ENCODE results near the gene GLRX5. TPM values are rescaled to one million over a fixed set of nuclear protein-coding genes. Genes with fewer than 3 reads are reported as not detected.

GLRX5 gene
- total RNA-seq, 2 donors from 2014 or later: 21.7 to 25.6 TPM

DNA sequence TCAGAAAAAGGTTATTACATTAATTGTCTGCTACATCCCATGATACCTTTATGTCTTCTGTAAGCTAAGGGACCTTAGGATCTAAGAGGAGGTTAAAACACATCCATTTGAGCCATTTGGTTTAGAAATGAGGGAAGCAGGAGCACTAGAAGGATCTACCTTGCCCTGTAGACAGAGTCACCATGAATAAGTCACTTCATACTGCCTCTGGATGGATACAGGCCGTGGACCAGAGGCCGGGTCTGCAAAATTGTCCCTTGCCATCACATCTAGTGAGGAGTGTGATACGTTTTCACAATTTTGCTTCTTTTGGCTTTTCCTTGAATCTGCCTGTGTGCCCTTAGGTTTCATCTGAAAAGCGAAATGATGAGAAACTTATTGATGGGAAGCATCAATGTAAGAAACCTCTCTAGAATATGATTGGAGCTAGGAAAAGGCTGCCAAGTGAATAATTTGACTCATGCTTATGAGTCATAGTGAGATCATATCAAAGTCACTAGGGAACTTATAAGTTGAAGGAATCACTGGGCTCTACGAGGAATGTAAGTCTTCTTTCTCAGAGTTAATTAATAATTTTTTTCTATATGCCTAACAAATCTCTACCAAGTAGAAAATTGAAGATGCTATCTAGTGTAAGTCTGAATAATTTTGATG is 10.8 kb downstream of the GLRX5 start:
- intact Hi-C loops (cut with DNase I): no loop called here
- no peak for DNase-seq (ENCODE audit: low spot score)

DNA sequence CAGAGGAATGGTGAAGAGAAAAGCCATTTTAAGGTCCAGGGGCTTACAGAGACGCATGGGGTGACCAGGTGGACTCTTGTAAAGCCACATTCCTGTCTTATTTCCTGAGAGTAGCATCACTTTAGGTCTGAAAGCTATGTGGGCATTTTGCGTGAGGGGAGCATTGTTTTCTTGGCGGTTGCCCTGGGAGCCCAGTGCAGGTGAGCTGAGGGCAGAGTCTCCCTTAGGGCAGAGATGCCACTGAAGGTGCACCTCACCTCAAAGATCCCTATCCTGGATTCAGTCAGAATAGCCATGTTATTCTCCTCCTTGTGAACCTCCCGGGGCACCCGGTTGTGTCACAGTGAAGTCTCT is 12.4 kb downstream of the GLRX5 start:
- intact Hi-C loops (cut with DNase I): no loop called here
- DNase-seq (ENCODE audit: low spot score): no peak

DNA sequence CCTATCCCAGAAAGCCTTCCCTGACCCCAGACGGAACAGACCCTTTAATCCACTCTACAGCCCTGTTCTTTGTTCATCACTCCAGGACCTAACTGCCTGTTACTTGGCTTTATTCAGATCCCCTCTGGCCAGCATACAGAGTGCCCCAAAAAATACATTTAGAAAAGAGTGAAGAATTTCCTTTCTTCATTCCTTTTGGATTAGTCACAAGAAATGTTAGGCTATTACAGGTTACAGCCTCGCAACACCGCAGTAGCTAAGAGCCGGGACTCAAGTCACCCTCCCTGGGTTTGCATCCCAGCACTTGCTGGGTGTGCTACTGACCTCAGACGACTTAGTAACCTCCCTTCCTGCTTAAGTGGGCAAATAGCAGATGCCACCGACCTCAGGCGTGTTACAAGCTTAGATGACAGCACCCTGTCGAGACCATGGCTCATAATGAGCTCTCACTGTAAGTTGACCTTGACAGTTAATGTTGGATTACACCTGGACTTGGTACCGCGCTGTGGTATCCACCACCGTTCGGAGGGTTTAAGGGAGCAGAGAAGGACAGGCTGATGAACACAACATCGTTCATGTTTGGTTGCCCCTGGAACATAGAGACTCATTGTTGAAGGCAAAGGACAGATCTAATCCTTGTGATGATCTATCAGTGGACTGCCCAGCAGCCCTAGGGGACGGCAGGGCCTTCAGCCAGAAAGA is 12.9 kb downstream of the GLRX5 start:
- intact Hi-C loops (cut with DNase I): no loop called here

DNA sequence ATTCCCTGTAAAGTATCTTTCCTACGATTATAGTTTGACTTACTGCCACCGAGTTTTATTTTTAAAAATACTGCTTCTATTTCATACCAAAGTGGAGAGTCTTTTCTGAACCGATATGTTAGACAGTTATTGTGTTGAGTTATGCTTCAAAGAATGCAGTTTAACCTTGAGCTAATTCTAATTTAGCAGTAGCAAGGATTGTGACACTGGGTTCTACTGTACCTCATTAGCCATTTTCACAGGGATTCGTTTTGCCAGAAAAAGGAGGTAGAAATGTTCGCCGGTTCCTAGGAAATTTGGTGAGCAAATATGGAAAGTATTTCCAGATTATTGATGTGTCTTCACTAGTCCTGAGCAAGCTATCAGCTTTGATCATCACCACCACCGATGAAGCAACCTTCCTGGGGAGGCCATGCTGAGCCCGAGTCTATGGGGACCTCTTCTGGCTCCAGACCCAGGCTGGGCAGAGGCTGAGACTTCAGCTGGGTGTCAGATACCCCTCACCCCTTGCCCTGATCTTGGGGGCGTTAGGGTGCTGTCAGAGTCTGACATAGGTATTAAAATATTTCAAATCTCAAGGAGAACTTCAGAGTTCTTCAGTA is 13.6 kb downstream of the GLRX5 start:
- intact Hi-C loops (cut with DNase I): no loop called here
- no peak for DNase-seq (ENCODE audit: low spot score)

More for the DNA sequence above, 12.9 kb downstream of the GLRX5 start:
- DNase-seq (ENCODE audit: low spot score): no peak

DNA sequence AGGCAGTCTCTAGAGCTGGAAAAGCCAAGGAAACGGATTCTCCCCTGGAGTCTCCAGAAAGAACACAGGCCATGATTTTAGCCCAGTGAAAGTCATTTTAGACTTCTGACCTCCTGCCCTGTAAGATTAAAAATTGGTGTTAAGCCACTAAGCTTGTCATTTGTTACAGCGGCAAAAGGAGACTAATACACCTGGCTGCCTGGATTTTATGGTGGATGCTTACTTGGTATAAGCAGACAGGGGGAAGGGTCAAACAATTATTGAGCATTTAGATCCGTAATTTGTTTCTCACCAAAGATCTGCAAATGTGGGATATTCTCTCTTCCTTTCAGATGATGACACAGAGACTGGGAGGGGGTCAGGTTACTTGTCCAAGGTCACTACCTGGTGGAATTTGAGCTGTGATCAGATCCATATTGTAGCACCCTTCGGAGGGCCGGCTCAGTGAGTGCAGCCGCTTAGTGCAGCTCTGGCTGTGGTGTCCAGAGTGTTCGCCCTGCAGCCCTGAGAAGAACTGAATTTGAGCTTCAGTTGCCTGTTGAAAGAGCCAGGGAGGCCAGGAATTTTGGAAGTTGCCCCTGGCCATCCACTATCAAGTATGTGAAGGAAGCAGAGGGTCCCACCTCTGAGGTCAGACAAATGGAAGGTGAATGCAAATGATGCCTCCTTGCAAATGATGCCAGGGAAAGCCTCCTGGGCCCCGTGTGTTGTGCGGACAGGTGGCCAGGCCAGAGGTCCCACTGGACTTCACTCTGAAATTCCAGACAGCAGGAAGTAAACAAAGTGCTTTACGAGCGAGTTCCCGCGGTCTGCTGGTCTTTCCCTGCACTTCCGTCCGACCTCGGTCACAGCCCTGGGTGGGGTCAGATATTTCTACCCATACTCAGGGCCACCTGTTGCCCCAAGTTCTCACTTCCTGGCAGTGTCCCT is 15.1 kb downstream of the GLRX5 start:
- DNase-seq (ENCODE audit: low spot score): no peak

DNA sequence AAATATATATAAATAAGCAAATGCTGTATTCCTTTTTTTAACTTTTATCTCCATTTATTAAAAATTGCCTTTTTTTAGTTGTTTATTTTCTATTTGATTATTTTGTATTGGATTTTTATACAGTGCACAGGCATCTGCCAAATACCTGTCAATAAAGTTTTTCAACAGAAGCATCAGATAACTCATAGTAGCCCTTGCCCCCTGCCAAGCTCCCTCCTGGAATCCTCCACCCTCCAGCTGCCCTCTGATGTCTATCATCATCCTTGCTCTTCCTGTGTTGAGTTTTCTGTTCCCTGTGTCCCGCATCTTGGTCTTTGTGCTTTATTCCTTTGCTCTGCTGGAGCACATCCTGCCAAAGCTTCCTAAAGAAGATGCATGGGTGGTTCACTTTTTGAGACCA is 16.6 kb downstream of the GLRX5 start:
- DNase-seq (ENCODE audit: low spot score): no peak
- intact Hi-C loops (cut with DNase I): loop anchor here in 1 of 2 donors (10.0 kb wide), 1 partner anchor 443 kb away; no protein-coding TSS in a partner anchor

More for the DNA sequence above, 15.1 kb downstream of the GLRX5 start:
- intact Hi-C loops (cut with DNase I): loop anchor here in 1 of 2 donors (10.0 kb wide), 1 partner anchor 445 kb away; no protein-coding TSS in a partner anchor

DNA sequence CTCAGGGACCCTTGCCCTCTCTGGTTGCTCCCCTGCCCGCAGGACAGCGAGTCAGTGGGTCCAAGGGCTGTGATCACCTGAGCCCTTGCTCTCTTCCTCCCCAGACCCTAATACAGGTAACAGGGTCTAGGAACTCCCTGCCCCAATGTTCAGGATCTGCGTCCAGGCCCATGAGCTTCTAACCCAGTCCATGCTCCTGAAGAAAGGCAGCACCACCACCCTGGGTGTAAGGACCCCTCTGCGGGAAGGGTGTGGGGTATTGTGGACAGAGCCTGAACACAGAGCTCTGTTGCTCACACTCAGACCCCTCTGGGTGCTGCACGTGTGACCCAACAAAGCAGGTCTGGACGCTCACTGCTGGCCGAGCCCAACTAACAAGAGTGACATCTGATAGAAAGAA is 18.3 kb downstream of the GLRX5 start:
- no peak for DNase-seq (ENCODE audit: low spot score)
- intact Hi-C loops (cut with DNase I): loop anchor here in 1 of 2 donors (10.0 kb wide), 1 partner anchor 442 kb away; no protein-coding TSS in a partner anchor

DNA sequence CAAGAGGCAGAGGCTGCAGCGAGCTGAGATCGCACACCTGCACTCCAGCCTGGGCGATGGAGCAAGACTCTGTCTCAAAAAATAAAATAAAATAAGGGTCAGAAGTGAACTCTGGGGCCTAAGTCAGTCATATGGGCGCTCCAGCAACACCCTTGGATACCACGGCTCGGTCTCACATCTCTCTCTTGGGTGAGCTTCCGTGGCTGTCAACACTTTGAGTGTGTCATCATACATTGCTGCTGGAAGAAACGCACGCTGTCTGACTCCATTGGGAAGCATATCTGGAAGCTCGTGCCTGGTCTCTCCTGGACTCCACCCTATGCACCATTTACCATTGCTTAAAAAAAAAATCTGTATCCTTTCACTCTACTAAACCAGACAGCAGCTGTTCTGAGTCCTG is 20.2 kb downstream of the GLRX5 start:
- intact Hi-C loops (cut with DNase I): loop anchor here in 1 of 2 donors (10.0 kb wide), 1 partner anchor 440 kb away; no protein-coding TSS in a partner anchor

DNA sequence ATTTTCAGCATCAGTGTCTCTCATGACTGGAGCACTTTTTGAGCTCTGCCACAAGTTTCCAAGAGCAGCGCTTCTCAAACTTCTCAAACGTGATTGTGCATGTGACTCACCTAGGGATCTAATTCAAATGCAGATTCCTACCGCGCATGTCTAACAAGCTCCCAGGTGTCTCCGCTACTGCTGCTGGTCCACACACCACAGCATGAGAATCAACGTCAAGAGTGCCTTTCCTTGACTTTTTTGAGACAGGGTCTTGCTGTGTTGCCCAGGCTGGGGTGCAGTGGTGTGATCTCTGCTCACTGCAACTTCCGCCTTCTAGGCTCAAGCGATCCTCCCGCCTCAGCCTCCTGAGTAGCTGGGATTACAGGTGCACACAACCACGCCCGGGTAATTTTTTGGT is 22.4 kb downstream of the GLRX5 start:
- no peak for DNase-seq (ENCODE audit: low spot score)
- intact Hi-C loops (cut with DNase I): loop anchor here in 1 of 2 donors (10.0 kb wide), 1 partner anchor 438 kb away; no protein-coding TSS in a partner anchor

More for the DNA sequence above, 20.2 kb downstream of the GLRX5 start:
- no peak for DNase-seq (ENCODE audit: low spot score)

DNA sequence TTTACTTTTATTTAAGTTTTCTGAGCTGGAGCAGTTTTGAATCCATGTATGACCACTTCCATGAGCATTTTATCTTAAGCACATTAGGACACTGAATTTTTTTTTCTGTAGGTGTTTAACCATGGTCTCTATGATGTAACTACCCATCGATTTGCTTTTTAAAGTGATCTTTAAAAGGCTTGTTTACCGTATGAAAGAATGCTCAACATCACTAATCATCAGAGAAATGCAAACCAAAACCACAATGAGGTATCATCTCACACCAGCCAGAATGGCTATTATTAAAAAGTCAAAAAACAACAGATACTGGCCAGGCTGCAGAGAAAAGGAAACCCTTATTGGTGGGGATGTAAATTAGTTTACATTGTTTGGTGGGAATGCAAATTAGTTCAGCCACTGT is 23.0 kb downstream of the GLRX5 start:
- intact Hi-C loops (cut with DNase I): loop anchor here in 1 of 2 donors (10.0 kb wide), 1 partner anchor 437 kb away; no protein-coding TSS in a partner anchor
- no peak for DNase-seq (ENCODE audit: low spot score)

DNA sequence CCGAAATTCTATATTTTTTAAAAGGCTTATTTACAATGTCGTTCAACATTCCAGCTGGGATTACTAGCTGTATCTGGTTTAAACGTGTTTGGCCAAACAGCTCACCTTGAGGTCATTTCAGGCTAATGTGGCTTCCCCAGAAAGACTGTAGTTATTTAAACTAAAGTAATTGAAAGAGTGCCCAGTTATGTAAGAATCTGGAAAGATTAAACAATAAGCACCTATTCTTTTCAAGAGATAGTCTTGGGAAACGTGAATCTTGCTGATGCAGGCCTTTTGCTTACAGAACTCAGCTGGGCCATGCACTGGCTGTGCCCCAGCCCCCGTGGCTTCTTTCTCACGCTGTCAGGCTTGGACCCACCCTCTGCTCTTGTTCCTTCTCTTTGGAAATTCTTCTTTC is 24.4 kb downstream of the GLRX5 start:
- DNase-seq (ENCODE audit: low spot score): no peak
- intact Hi-C loops (cut with DNase I): loop anchor here in 1 of 2 donors (10.0 kb wide), 1 partner anchor 436 kb away; no protein-coding TSS in a partner anchor

DNA sequence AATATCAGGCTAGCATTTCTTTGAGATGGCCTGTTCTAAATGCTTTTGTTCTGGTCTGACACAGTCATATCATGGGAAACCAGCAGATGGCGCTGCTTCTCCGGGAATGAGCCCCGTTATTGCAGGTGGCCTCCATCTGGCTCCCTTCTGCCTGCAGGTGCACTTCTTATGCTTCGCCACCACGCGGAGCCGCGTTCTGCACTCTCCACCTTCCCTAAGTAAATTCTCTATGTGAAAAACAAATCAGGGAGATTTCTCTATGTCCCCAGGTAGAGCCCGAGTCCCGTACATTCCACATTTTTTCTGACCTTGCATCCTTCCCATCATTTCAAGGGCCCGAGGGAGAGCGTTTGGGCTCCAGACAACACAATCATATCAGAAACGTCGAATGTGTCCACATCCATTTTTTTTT is 26.2 kb downstream of the GLRX5 start:
- intact Hi-C loops (cut with DNase I): loop anchor here (5.0 to 10.0 kb wide), 3 partner anchors 211 to 431 kb away; no protein-coding TSS in a partner anchor
- peak; percentile 89 for DNase-seq (ENCODE audit: low spot score)

DNA sequence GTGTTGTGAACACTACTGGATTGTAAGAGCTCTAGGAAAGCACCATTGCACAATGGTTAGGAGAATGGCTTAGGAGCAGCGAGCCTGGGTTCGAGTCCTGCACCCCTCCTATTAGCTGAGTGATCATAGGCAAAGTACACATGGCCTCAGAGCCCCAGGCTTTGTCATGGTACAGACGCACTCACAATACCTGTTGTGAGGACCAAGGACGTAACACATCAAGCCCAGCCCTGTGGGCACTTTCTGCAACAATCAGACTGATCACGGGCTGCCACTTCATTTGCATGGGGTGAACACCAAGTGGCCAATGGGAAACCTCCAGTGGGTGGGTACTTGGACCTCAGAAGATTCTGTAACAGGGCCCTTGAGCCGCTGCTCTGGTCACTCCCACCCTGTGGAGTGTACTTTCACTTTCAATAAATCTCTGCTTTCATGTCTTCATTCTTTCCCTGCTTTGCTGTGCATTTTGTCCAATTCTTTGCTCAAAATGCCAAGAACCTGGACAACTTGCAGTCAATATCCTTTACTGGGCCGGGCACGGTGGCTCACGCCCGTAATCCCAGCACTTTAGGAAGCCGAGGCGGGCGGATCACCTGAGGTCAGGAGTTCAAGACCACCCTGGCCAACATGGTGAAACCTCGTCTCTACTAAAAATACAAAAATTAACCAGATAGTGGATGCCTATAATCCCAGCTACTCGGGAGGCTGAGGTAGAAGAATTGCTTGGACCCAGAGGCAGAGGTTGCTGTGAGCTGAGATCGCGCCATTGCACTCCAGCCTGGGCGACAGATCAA is 28.2 kb downstream of the GLRX5 start:
- no peak for DNase-seq (ENCODE audit: low spot score)
- intact Hi-C loops (cut with DNase I): loop anchor here (5.0 to 10.0 kb wide), 3 partner anchors 209 to 429 kb away; no protein-coding TSS in a partner anchor

DNA sequence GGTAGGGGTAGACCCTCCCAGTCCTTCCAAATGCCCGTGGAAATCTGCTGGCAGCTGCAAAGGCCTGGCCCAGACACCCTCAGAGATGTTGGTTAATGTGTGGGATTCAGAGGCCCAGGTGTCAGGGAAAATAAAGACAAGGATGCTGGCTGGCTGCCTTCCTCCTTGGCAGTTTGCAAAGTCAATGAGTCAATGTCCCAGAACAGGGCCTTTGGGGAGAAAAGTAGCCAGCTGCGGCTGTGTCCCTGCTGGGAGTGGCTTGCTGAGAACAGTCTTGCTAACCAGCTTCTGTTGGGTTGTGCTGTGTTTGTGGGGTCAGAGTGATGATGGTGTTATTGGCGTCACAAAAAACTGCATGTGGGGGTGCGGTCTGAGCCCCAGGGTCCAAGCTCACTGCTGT is 29.2 kb downstream of the GLRX5 start:
- intact Hi-C loops (cut with DNase I): loop anchor here (5.0 to 10.0 kb wide), 3 partner anchors 208 to 428 kb away; no protein-coding TSS in a partner anchor
- no peak for DNase-seq (ENCODE audit: low spot score)

DNA sequence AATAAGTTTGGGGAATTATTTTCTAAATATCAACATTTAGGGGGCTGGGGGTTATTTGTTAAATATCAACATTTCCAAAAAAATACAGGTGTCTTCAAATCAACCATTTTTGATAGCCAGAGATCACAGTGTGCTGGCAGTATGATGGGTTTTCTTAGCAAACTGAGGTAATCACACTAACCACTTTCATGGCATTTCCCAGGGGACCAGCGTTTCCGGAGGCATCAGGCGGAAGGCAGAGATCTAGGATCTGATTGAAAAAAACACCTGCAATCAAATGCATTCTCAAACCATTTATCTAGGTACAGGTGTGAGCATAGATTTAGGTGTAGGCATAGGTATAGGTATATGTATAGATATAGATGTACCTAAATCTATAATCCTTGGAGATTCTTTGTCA is 34.6 kb downstream of the GLRX5 start:
- no peak for DNase-seq (ENCODE audit: low spot score)
- intact Hi-C loops (cut with DNase I): loop anchor here in 1 of 2 donors (10.0 kb wide), 1 partner anchor 205 kb away; no protein-coding TSS in a partner anchor

DNA sequence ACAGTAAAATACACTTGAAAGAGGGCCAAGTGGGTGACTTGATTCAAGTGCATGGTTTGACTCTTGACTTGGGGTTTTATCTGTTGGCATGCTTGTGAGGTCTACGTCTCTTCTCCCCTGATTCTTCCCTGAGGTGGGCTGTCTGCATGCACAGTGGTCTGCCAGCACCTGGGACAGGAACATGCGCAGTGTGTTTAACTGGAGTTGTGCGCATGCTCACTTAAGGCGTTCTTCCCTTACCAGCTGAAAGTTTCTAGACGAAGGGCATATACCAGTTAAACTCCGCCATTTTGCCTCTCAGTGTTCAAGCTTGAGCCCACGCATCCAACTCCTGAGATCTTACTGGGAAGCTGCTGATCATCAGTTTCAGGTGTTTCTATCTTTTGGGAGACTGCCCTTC is 38.5 kb downstream of the GLRX5 start:
- intact Hi-C loops (cut with DNase I): loop anchor here in 1 of 2 donors (5.0 kb wide), 1 partner anchor 414 kb away; no protein-coding TSS in a partner anchor
- DNase-seq (ENCODE audit: low spot score): no peak

DNA sequence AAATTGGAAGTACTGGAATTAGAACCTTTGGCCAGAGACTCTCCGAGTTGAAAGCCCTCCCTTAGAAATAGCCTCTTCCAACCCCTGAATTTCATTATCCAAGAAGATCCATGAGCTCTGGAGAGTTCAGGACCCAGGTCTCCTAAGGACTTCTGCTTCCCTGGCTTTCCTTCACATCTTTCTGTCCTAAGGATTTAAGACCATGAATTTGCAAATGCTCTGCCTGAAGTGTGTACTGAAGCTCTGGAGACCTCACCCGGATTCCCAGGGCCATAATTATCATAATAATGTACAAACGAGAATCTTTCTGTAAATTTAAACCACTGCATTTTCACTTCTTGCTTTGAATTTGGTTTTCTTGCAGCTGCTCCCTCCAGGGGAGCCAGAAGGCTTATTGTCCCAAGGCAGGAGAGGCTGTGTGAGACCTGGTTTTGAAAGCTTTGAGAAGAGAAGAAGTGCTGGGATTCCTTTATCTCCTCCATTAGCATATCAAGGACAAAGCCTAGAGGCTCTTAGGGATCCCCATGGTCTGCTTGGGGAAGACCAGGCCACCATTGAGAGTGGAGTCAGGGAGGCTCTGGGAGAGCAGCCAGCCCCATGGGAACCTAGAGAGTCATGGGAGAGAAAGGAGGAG is 41.1 kb downstream of the GLRX5 start:
- intact Hi-C loops (cut with DNase I): no loop called here
- no peak for DNase-seq (ENCODE audit: low spot score)

All from posterior vena cava (tissue), 2 donors.